ENCODE data around the gene ALX1.

DNA sequence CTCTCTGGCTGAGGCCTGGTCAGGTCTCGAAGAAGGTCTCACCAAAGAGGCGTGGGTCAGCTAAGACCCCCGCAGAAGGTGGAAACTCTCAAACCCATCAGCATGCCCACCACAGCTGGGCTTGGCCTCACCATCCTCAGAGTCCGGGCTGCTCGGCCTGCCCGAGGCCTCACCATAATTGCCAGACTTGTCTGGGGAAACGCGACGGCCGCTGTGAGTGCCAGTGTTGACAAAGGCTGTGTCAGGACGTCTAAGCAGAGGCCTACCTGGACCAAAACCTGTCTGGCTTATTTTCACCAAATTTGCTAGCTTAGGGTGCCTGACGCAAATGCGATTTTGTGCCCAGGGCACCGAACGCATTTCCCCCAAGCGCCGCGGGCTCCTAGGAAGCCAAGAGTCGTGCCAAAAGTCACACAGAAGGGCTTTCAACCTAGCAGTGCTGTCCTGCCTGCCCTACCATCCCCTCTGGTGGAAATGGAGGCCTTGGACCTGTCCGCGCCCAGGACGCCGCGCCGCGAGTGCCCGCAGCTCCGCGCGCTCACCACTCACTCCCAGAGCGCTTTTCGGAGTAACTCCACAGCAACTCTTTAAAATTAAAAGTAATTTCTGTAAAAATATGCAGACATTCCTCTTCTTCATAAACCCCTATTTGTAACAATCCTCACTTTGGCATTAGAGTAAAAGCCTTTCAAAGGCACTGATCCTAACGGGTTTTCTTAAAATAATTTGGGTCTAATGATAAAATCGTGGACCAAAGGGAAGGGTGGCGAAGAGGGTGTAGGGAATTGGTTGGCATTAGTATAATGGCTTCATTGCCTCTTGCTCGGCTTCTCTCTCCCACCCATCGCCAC lies 1.2 kb upstream of the ALX1 start:
- TF ChIP-seq, protein P1, sequence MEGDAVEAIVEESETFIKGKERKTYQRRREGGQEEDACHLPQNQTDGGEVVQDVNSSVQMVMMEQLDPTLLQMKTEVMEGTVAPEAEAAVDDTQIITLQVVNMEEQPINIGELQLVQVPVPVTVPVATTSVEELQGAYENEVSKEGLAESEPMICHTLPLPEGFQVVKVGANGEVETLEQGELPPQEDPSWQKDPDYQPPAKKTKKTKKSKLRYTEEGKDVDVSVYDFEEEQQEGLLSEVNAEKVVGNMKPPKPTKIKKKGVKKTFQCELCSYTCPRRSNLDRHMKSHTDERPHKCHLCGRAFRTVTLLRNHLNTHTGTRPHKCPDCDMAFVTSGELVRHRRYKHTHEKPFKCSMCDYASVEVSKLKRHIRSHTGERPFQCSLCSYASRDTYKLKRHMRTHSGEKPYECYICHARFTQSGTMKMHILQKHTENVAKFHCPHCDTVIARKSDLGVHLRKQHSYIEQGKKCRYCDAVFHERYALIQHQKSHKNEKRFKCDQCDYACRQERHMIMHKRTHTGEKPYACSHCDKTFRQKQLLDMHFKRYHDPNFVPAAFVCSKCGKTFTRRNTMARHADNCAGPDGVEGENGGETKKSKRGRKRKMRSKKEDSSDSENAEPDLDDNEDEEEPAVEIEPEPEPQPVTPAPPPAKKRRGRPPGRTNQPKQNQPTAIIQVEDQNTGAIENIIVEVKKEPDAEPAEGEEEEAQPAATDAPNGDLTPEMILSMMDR (IDR thresholded peaks at IDR 0.05) = no peak
- no peak for TF ChIP-seq POLR2A (IDR thresholded peaks at IDR 0.05)

All from right lobe of liver (tissue), 4 donors.